Ovary (tissue), 3 donors: ENCODE results near the gene GCK.

Experiments used
- EP300 ChIP-seq: sonication (generic); formaldehyde crosslinking; IDR thresholded peaks from one replicate; pipeline ENCODE4 v1.6.1; 2017; ENCODE audit warnings: antibody characterized with exemption
- POLR2A ChIP-seq: fragments of 450-650 bp; IDR thresholded peaks from one replicate; pipeline ENCODE4 v1.6.1; 2017; ENCODE audit warnings: antibody characterized with exemption, mild to moderate bottlenecking, moderate library complexity
- TF ChIP-seq, protein P1 (sequence below), 3 donors: fragments of 450-650 bp in 2 of 3; fragments of 200-600 bp in 1 of 3; IDR thresholded peaks; one replicate each; pipeline versions ENCODE4 v1.5.1 to v1.8.0; 2016 to 2022; ENCODE audit warnings: antibody characterized with exemption in 3 of 3, mild to moderate bottlenecking in 1 of 3
- donor health status: DM: no; HTN: no; CAD: no.

DNA sequence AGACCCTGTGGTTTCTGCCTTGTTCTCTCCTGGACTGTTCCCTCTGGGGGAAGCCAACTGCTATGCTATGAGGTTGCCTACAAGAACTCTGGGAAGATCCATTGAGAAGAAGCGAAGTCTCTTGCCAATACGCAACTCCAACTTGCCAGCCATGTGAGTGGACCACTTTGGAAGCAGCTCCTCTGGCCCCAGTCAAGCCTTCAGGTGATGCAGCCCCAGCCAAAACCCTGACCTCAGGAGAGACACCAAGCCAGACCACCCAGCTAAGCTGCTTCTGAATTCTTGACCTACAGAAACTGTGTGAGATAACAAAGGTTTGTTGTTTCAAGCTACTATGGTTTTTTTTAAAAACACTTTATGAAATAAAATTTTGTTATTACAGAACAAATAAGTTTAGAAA, 27.9 kb downstream of the GCK start:
- TF ChIP-seq, protein P1, sequence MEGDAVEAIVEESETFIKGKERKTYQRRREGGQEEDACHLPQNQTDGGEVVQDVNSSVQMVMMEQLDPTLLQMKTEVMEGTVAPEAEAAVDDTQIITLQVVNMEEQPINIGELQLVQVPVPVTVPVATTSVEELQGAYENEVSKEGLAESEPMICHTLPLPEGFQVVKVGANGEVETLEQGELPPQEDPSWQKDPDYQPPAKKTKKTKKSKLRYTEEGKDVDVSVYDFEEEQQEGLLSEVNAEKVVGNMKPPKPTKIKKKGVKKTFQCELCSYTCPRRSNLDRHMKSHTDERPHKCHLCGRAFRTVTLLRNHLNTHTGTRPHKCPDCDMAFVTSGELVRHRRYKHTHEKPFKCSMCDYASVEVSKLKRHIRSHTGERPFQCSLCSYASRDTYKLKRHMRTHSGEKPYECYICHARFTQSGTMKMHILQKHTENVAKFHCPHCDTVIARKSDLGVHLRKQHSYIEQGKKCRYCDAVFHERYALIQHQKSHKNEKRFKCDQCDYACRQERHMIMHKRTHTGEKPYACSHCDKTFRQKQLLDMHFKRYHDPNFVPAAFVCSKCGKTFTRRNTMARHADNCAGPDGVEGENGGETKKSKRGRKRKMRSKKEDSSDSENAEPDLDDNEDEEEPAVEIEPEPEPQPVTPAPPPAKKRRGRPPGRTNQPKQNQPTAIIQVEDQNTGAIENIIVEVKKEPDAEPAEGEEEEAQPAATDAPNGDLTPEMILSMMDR (IDR thresholded peaks at IDR 0.05), result no peak
- TF ChIP-seq EP300 (no peak), POLR2A (no peak)
